SK-N-SH (cell line): ENCODE measurements around the gene ZNF560.

ENCODE experiments used
- CTCF ChIP-seq: fragments of 200-600 bp; sonication (generic); IDR thresholded peaks from 2 replicates; pipeline ENCODE4 v1.6.1; 2017; ENCODE audit warnings: antibody characterized with exemption, mild to moderate bottlenecking, moderate library complexity
- TF ChIP-seq, protein P1 (sequence below): fragments of 150-350 bp; IDR thresholded peaks from 2 replicates; pipeline ENCODE4 v1.6.1; 2017; ENCODE audit warnings: antibody characterized with exemption, low read length, low read depth, borderline replicate concordance

DNA sequence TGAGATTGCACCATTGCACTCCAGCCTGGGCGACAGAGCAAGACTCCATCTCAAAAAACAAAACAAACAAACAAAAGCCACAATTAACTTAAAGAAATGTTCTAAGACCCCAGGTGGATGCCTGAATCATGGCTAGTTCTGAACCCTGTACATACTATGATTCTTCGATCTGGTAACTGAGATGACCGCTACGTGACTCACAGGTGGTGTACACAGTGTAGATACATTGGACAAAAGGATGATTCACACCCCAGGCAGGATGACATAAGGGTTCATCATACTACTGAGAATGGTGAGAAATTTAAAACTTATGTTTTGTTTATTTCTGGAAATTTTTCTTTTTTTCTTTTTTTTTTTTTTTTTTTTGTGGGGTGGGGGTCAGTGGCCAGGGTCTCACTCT, 33.5 kb upstream of the ZNF560 start:
- TF ChIP-seq, protein P1, sequence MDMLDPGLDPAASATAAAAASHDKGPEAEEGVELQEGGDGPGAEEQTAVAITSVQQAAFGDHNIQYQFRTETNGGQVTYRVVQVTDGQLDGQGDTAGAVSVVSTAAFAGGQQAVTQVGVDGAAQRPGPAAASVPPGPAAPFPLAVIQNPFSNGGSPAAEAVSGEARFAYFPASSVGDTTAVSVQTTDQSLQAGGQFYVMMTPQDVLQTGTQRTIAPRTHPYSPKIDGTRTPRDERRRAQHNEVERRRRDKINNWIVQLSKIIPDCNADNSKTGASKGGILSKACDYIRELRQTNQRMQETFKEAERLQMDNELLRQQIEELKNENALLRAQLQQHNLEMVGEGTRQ: no peak
- no peak for TF ChIP-seq CTCF
